SK-N-SH (cell line): ENCODE measurements around the gene RAPSN. TPM values are rescaled to one million over a fixed set of nuclear protein-coding genes. Genes with fewer than 3 reads are reported as not detected.

Source experiments
- CTCF ChIA-PET: fragments of 300-600, 350-600 bp; formaldehyde crosslinking; extraction: SDS; loops from one replicate; lab custom pipeline; 2021; lab: Yijun Ruan, JAX
- POLR2A ChIA-PET: fragments of 350-600 bp; sonication (Branson Sonifier 250); formaldehyde crosslinking; extraction: SDS; loops from one replicate; lab custom pipeline; 2020; ENCODE audit warnings: antibody characterized with exemption, inconsistent platforms; lab: Yijun Ruan, JAX
- DNase-seq: peaks from one replicate; pipeline ENCODE4 v3.0.0; 2012
- H2AFZ ChIP-seq: fragments of 200-600 bp; sonication (generic); 2 replicates; pipeline ENCODE4 v1.8.1; 2016; ENCODE audit warnings: antibody characterized with exemption, mild to moderate bottlenecking, low read depth
- H3F3A ChIP-seq: fragments of 200-600 bp; sonication (generic); replicated peaks from 2 replicates; pipeline ENCODE3; 2016; ENCODE audit warnings: antibody characterized with exemption, mild to moderate bottlenecking; ENCODE audit not compliant: insufficient read depth
- H3K27ac ChIP-seq, 2 experiments: fragments of 200-500 bp in 1 of 2; fragments of 200-600 bp in 1 of 2; sonication (Bioruptor generic) in 1 of 2; sonication (generic), shearing (Covaris generic) in 1 of 2; 2 replicates each; pipeline versions ENCODE4 v1.5.1 to v1.6.1; 2014 to 2016; ENCODE audit warnings: low read depth in 2 of 2, inconsistent platforms in 1 of 2, low read length in 1 of 2, mild to moderate bottlenecking in 1 of 2, mixed read lengths in 1 of 2
- H3K27me3 ChIP-seq: fragments of 200-600 bp; sonication (generic), shearing (Covaris generic); 2 replicates; pipeline ENCODE4 v1.6.1; 2016; ENCODE audit warnings: mixed run types; ENCODE audit not compliant: insufficient read depth
- H3K36me3 ChIP-seq, 2 experiments: fragments of 200-500 bp in 1 of 2; fragments of 200-600 bp in 1 of 2; sonication (Bioruptor generic) in 1 of 2; sonication (generic) in 1 of 2; replicated peaks in 1 of 2; 2 replicates each; pipeline versions ENCODE3 to v1.5.1; 2014 to 2016; ENCODE audit warnings: low read length in 1 of 2, mild to moderate bottlenecking in 1 of 2; ENCODE audit not compliant: insufficient read depth in 2 of 2, control insufficient read depth in 1 of 2
- H3K4me1 ChIP-seq, 2 experiments: fragments of 200-500 bp in 1 of 2; fragments of 200-600 bp in 1 of 2; sonication (Bioruptor generic) in 1 of 2; sonication (generic), shearing (Covaris generic) in 1 of 2; 2 replicates each; pipeline versions ENCODE4 v1.5.1 to v1.6.1; 2014 to 2016; ENCODE audit warnings: low read depth in 1 of 2, low read length in 1 of 2, mixed run types in 1 of 2; ENCODE audit not compliant: insufficient read depth in 2 of 2, control insufficient read depth in 1 of 2
- H3K4me2 ChIP-seq: fragments of 200-600 bp; sonication (generic), shearing (Covaris generic); 2 replicates; pipeline ENCODE4 v1.6.1; 2017; ENCODE audit warnings: mixed run types
- H3K4me3 ChIP-seq, 2 experiments: fragments of 200-500 bp in 1 of 2; fragments of 200-600 bp in 1 of 2; sonication (Bioruptor generic) in 1 of 2; sonication (generic), shearing (Covaris generic) in 1 of 2; 2 replicates each; pipeline versions ENCODE4 v1.5.1 to v1.8.1; 2014 to 2016; ENCODE audit warnings: low read depth in 2 of 2, inconsistent platforms in 1 of 2, low read length in 1 of 2, mild to moderate bottlenecking in 1 of 2, mixed read lengths in 1 of 2, moderate library complexity in 1 of 2
- H3K79me2 ChIP-seq: fragments of 200-600 bp; sonication (generic); 2 replicates; pipeline ENCODE4 v1.8.1; 2017; ENCODE audit warnings: mild to moderate bottlenecking; ENCODE audit not compliant: insufficient read depth
- H3K9ac ChIP-seq: fragments of 200-600 bp; sonication (generic); 2 replicates; pipeline ENCODE4 v1.6.1; 2017; ENCODE audit warnings: mixed run types
- H3K9me2 ChIP-seq: fragments of 200-600 bp; sonication (generic); 2 replicates; pipeline ENCODE4 v1.6.1; 2017; ENCODE audit warnings: mixed run types
- H3K9me3 ChIP-seq: fragments of 200-600 bp; sonication (generic); 2 replicates; pipeline ENCODE4 v1.6.1; 2017; ENCODE audit warnings: mixed run types, mild to moderate bottlenecking, moderate library complexity
- H4K20me1 ChIP-seq: fragments of 200-600 bp; sonication (generic); 2 replicates; pipeline ENCODE4 v1.6.1; 2017; ENCODE audit warnings: mild to moderate bottlenecking, mixed run types; ENCODE audit not compliant: insufficient read depth
- ELF1 ChIP-seq: IDR thresholded peaks from 2 replicates; pipeline ENCODE4 v1.4.0; 2012
- IRF3 ChIP-seq: fragments of 150-350 bp; IDR thresholded peaks from 2 replicates; pipeline ENCODE4 v1.6.1; 2016; ENCODE audit warnings: mild to moderate bottlenecking, low read depth, low read length
- NFIC ChIP-seq: IDR thresholded peaks from 2 replicates; pipeline ENCODE4 v1.4.0; 2012; ENCODE audit warnings: borderline replicate concordance
- SMC3 ChIP-seq: IDR thresholded peaks from 2 replicates; pipeline ENCODE4 v1.6.1; 2012; ENCODE audit warnings: low read depth, low read length, improper control_type of control experiment
- TAF1 ChIP-seq: IDR thresholded peaks from 2 replicates; pipeline ENCODE4 v1.6.1; 2012; ENCODE audit warnings: low read depth, mild to moderate bottlenecking, low read length, moderate library complexity, borderline replicate concordance
- TCF12 ChIP-seq: IDR thresholded peaks from 2 replicates; pipeline ENCODE4 v1.4.0; 2012
- USF1 ChIP-seq: IDR thresholded peaks from 2 replicates; pipeline ENCODE4 v1.4.0; 2012; ENCODE audit warnings: low read depth, borderline replicate concordance
- ZBTB33 ChIP-seq: IDR thresholded peaks from 2 replicates; pipeline ENCODE4 v1.4.0; 2012; ENCODE audit warnings: low read depth, borderline replicate concordance
- WGBS: methylation state at CpG from one replicate; pipeline ENCODE4 v1.1.6; 2017; ENCODE audit warnings: low lambda C conversion rate; 5-methylcytosine and 5-hydroxymethylcytosine counted together
- polyA plus RNA-seq, 3 experiments: library from polyadenylated mRNA; depleted of rRNA; stranded (reverse); fragments of >200 nt; gene quantifications; 2 replicates each; pipeline ENCODE4 v1.2.3, GENCODE V29; 2012

The RAPSN gene
- polyA plus RNA-seq, 1 of the 3 experiments (the other 2 are of a cell fraction): 0.07 TPM

GRCh38 chr11:47464483-47464882 lies 15.5 kb upstream of the RAPSN start:
- Histone ChIP-seq H3K27me3 (no peaks in the 10 kb centered on the region), H2AFZ (no peak overlapping the region), H3K27ac (no peak overlapping the region; a peak in 1 of 4 replicates), H4K20me1 (peaks cover 36% of the 10 kb centered on the region), H3K4me1 (peaks cover 19 to 25% of the 10 kb centered on the region in 2 experiments; a peak in 3 of 4 replicates), H3K36me3 (peaks cover 30 to 45% of the 10 kb centered on the region in 2 experiments), H3K9ac (no peak overlapping the region), H3K4me2 (no peak overlapping the region), H3K9me2 (no peaks in the 10 kb centered on the region), H3K79me2 (peaks cover 65% of the 10 kb centered on the region), H3K9me3 (no peaks in the 10 kb centered on the region), H3K4me3 (no peak overlapping the region), H3F3A (peaks cover 11% of the 10 kb centered on the region)
- WGBS: 95% methylated on average over 5 of the region's 5 CpGs
- no peak for DNase-seq
- ChIA-PET CTCF (interaction anchor here (0.7 to 3.1 kb wide), 3 partner anchors 10 to 655 kb away, joined by 3 to 14 read pairs (median 3); no protein-coding TSS in a partner anchor), POLR2A (no interaction called here)
- no peak for TF ChIP-seq ELF1
- no peak for TF ChIP-seq TCF12
- no peak for TF ChIP-seq TAF1
- no peak for TF ChIP-seq USF1
- no peak for TF ChIP-seq NFIC

- ChIA-PET CTCF (no interaction called here), POLR2A (no interaction called here)
- Histone ChIP-seq H3K9me3 (no peaks in the 10 kb centered on the region), H3K27ac (no peak overlapping the region), H2AFZ (no peak overlapping the region), H3K4me3 (no peak overlapping the region), H3K9me2 (no peaks in the 10 kb centered on the region), H3F3A (peaks cover 9% of the 10 kb centered on the region), H3K27me3 (no peaks in the 10 kb centered on the region), H4K20me1 (peaks cover 13% of the 10 kb centered on the region), H3K4me2 (no peak overlapping the region), H3K9ac (no peak overlapping the region), H3K79me2 (peaks cover 39% of the 10 kb centered on the region; the same call in 1 of the 2 replicates), H3K4me1 (peaks cover 8 to 11% of the 10 kb centered on the region in 2 experiments; a peak in 2 of 4 replicates), H3K36me3 (peaks cover 14 to 34% of the 10 kb centered on the region in 2 experiments)
- DNase-seq: no peak
- no peak for TF ChIP-seq TCF12
- TF ChIP-seq IRF3: no peak
- TF ChIP-seq USF1: no peak
- TF ChIP-seq TAF1: no peak
- no peak for TF ChIP-seq ZBTB33
- TF ChIP-seq SMC3: no peak
- 96% methylated on average over 7 of the region's 7 CpGs for WGBS
Measured at GRCh38 chr11:47461876-47462275, 12.9 kb upstream of the RAPSN start.
